ENCODE measurements around the gene CMTM2. TPM values are rescaled to one million over a fixed set of nuclear protein-coding genes. Genes with fewer than 3 reads are reported as not detected.

Gene CMTM2
- total and polyA plus RNA-seq, 8 donors, result 0.21 to 0.84 (median 0.65) TPM; not detected in 5

DNA sequence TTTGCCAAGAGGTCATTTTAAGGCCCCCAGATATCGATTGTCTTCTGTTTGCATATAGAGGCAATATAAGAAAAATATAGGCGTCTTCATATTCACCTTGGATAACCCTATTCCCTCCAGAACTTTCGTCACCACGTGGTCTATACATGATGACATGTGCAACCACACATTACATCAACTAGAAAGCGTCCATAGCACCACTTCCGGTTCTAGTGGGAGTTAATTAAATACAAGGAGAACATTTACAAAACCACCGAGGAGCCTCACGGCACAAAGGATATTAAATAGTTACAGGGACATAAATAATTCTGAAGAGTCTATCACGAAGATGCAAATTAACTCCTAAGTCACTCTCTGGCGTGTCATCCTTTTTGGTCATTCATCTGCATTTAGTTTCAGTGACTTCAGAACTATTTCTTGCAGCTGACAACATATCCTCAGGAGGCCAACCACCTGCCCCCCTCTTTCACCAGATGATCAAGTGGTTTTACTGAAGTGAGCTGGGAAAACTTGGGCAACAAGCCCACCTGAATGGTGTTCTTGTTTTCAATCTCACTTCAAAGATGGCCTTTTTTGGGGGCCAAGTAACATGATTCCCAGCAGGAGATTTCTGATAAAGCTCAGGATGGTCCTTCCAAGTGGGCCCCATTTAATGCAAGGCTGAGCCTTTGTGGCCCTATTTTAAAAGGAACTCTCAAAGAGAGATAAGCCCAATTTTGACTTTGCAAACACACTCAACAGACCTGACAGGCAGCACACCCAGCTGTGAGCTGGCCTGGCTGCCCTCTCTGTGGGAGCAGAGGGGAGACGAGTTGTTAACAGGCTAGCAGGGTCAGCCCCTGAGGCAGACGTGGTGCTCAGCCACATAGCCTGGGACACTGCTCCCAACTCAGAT, 40.5 kb downstream of the CMTM2 start:
- DNase-seq (no peak), FAIRE-seq (no peak), ATAC-seq (no peak)
- TF ChIP-seq, protein P1, sequence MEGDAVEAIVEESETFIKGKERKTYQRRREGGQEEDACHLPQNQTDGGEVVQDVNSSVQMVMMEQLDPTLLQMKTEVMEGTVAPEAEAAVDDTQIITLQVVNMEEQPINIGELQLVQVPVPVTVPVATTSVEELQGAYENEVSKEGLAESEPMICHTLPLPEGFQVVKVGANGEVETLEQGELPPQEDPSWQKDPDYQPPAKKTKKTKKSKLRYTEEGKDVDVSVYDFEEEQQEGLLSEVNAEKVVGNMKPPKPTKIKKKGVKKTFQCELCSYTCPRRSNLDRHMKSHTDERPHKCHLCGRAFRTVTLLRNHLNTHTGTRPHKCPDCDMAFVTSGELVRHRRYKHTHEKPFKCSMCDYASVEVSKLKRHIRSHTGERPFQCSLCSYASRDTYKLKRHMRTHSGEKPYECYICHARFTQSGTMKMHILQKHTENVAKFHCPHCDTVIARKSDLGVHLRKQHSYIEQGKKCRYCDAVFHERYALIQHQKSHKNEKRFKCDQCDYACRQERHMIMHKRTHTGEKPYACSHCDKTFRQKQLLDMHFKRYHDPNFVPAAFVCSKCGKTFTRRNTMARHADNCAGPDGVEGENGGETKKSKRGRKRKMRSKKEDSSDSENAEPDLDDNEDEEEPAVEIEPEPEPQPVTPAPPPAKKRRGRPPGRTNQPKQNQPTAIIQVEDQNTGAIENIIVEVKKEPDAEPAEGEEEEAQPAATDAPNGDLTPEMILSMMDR (IDR thresholded peaks at IDR 0.05), result no peak
- intact Hi-C loops (cut with DNase I), result no loop called here
- peaks cover 0 to 10% (median 3%) of the 10 kb centered on the region in 3 donors for H3K36me3 ChIP-seq
- no peaks in the 10 kb centered on the region for H3K27me3 ChIP-seq
- H3K9me3 ChIP-seq, result no peaks in the 10 kb centered on the region
- no peak overlapping the region for H3K27ac ChIP-seq
- 85 to 90% methylated on average over 12 of the region's 12 CpGs for WGBS, 2 donors
- peaks cover 0 to 6% (median 0%) of the 10 kb centered on the region in 3 donors for H3K4me1 ChIP-seq
- H3K4me3 ChIP-seq, result no peak overlapping the region

DNA sequence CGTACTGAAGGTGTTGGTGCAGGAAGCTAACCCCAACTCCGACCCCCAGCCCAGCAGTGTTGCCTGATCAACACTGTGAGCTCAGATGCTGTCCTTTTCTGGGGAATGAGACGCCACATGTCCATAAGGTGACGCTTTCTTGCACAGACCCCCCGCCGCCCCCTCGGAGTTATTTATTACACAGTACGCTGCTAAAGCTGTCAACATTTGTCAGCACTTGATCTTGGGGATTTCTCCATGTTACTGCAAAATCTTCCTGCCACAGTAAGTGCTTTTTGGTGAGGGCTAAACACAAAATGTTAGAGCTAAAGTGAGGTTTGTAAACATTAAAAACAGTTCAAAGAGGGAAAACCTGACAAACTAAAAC, 41.1 kb downstream of the CMTM2 start:
- no peak for ATAC-seq
- Histone ChIP-seq H3K27ac (no peak overlapping the region), H3K4me3 (no peak overlapping the region), H3K36me3 (peaks cover 0 to 10% (median 3%) of the 10 kb centered on the region in 3 donors), H3K4me1 (peaks cover 0 to 6% (median 0%) of the 10 kb centered on the region in 3 donors), H3K9me3 (no peaks in the 10 kb centered on the region), H3K27me3 (no peaks in the 10 kb centered on the region)
- DNase-seq, result no peak
- TF ChIP-seq, protein P1 (IDR thresholded peaks at IDR 0.05), result no peak
- FAIRE-seq, result no peak
- 92 to 93% methylated on average over 8 of the region's 8 CpGs for WGBS, 2 donors
- intact Hi-C loops (cut with DNase I), result no loop called here

DNA sequence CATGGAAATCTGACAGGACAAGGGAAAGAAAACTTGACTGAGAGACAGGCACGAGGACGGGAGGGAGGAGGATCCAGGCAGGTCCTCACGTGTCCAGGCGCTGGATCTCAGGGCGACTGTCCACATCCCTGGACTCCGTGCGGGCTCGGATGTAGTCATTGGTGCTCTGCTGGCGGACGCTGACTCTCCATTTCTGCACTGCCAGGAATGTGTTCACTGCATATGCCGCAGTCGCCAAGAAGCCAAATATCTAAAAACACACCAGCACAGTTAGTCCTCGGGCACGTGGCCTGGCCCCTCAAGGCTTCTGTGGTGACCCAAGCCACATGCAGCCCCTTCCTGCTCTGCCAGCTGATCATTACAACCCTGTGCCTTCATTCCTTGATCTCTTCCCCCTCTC, 42.7 kb downstream of the CMTM2 start:
- DNase-seq (no peak), FAIRE-seq (no peak), ATAC-seq (no peak)
- H3K4me1 ChIP-seq, result peaks cover 0 to 6% (median 0%) of the 10 kb centered on the region in 3 donors
- no peak overlapping the region for H3K4me3 ChIP-seq
- H3K36me3 ChIP-seq, result peaks cover 0 to 10% (median 3%) of the 10 kb centered on the region in 3 donors
- no peak overlapping the region for H3K27ac ChIP-seq
- TF ChIP-seq, protein P1 (IDR thresholded peaks at IDR 0.05), result no peak
- intact Hi-C loops (cut with DNase I), result no loop called here
- H3K9me3 ChIP-seq, result no peaks in the 10 kb centered on the region
- WGBS, 2 donors, result 97% methylated on average over 14 of the region's 14 CpGs
- H3K27me3 ChIP-seq, result no peaks in the 10 kb centered on the region

DNA sequence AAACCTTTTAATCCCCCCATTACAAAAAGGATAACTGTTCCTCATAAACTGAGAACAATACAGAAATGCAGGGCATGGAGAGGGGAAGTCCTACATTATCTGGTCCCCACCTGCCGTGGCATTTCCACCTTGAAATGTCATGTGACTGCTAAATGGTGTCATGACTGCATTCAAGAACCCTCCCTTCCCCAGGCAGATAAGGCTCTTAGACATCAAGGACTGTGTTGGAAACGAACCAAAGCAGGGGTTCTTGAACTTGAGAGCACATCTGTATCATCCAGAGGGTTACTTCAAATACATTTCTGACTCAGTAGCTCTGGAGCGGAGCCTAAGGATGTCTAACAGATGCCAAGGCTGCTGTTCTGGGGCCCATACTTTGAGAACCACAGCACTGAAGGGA, 43.6 kb downstream of the CMTM2 start:
- FAIRE-seq (no peak), ATAC-seq (no peak)
- WGBS, 2 donors, result 52 to 63% methylated on average over 3 of the region's 3 CpGs

More for the DNA sequence above, 43.6 kb downstream of the CMTM2 start:
- no peak overlapping the region for H3K27ac ChIP-seq
- H3K4me3 ChIP-seq, result no peak overlapping the region
- TF ChIP-seq, protein P1 (IDR thresholded peaks at IDR 0.05), result no peak
- intact Hi-C loops (cut with DNase I), result no loop called here
- H3K36me3 ChIP-seq, result peaks cover 0 to 10% (median 3%) of the 10 kb centered on the region in 3 donors
- no peaks in the 10 kb centered on the region for H3K27me3 ChIP-seq
- no peaks in the 10 kb centered on the region for H3K9me3 ChIP-seq
- peaks cover 0 to 11% (median 0%) of the 10 kb centered on the region in 3 donors for H3K4me1 ChIP-seq
- DNase-seq, result no peak

Data from pancreas (tissue), 10 donors.